HEK293 (cell line): Measurements from ENCODE around the gene CDK2.

Experiments
- CTCF ChIP-seq: fragments of 450-650 bp; formaldehyde crosslinking; IDR thresholded peaks from 2 replicates; pipeline ENCODE4 v1.5.1; 2016; ENCODE audit warnings: missing biosample characterization, missing genetic modification characterization
- GLI4 ChIP-seq: fragments of 450-650 bp; formaldehyde crosslinking; IDR thresholded peaks from 2 replicates; pipeline ENCODE4 v1.5.1; 2016; ENCODE audit warnings: missing biosample characterization, missing genetic modification characterization
- HIC1 ChIP-seq: fragments of 450-650 bp; formaldehyde crosslinking; IDR thresholded peaks from 2 replicates; pipeline ENCODE4 v1.5.1; 2016; ENCODE audit warnings: missing biosample characterization, missing genetic modification characterization
- MYNN ChIP-seq: fragments of 450-650 bp; formaldehyde crosslinking; IDR thresholded peaks from 2 replicates; pipeline ENCODE4 v1.5.1; 2016; ENCODE audit warnings: missing biosample characterization, missing genetic modification characterization, borderline replicate concordance
- MZF1 ChIP-seq: fragments of 450-650 bp; formaldehyde crosslinking; IDR thresholded peaks from 2 replicates; pipeline ENCODE4 v1.5.1; 2017; ENCODE audit warnings: missing biosample characterization, missing genetic modification characterization, borderline replicate concordance
- OVOL3 ChIP-seq: fragments of 450-650 bp; formaldehyde crosslinking; IDR thresholded peaks from 2 replicates; pipeline ENCODE4 v1.5.1; 2016; ENCODE audit warnings: missing biosample characterization, missing genetic modification characterization
- PRDM6 ChIP-seq: fragments of 450-650 bp; formaldehyde crosslinking; IDR thresholded peaks from 2 replicates; pipeline ENCODE4 v1.5.1; 2017; ENCODE audit warnings: missing biosample characterization, missing genetic modification characterization
- SP7 ChIP-seq: fragments of 450-650 bp; formaldehyde crosslinking; IDR thresholded peaks from 2 replicates; pipeline ENCODE4 v1.5.1; 2016; ENCODE audit warnings: missing biosample characterization, missing genetic modification characterization
- TRIM28 ChIP-seq: IDR thresholded peaks from 2 replicates; pipeline ENCODE4 v1.6.1; 2011; ENCODE audit warnings: low read length, control low read depth, borderline replicate concordance
- ZBTB10 ChIP-seq: fragments of 450-650 bp; formaldehyde crosslinking; IDR thresholded peaks from 2 replicates; pipeline ENCODE4 v1.5.1; 2016; ENCODE audit warnings: missing biosample characterization, missing genetic modification characterization
- ZNF114 ChIP-seq: fragments of 450-650 bp; formaldehyde crosslinking; IDR thresholded peaks from 2 replicates; pipeline ENCODE4 v1.5.0; 2017; ENCODE audit warnings: missing biosample characterization, missing genetic modification characterization
- ZNF148 ChIP-seq: fragments of 450-650 bp; formaldehyde crosslinking; IDR thresholded peaks from 2 replicates; pipeline ENCODE4 v1.5.0; 2017; ENCODE audit warnings: missing biosample characterization, missing genetic modification characterization, borderline replicate concordance
- ZNF211 ChIP-seq: fragments of 450-650 bp; formaldehyde crosslinking; IDR thresholded peaks from 2 replicates; pipeline ENCODE4 v1.5.1; 2016; ENCODE audit warnings: low read depth, missing biosample characterization, missing genetic modification characterization
- ZNF239 ChIP-seq: fragments of 450-650 bp; formaldehyde crosslinking; IDR thresholded peaks from 2 replicates; pipeline ENCODE4 v1.5.1; 2016; ENCODE audit warnings: missing biosample characterization, missing genetic modification characterization
- ZNF248 ChIP-seq: fragments of 450-650 bp; formaldehyde crosslinking; IDR thresholded peaks from 2 replicates; pipeline ENCODE4 v1.5.1; 2017; ENCODE audit warnings: missing biosample characterization, missing genetic modification characterization
- ZNF280D ChIP-seq: fragments of 450-650 bp; formaldehyde crosslinking; IDR thresholded peaks from 2 replicates; pipeline ENCODE4 v1.5.1; 2016; ENCODE audit warnings: missing biosample characterization, missing genetic modification characterization
- ZNF341 ChIP-seq: fragments of 450-650 bp; formaldehyde crosslinking; IDR thresholded peaks from 2 replicates; pipeline ENCODE4; 2016; ENCODE audit warnings: low read depth, missing biosample characterization, missing genetic modification characterization
- ZNF521 ChIP-seq: fragments of 450-650 bp; formaldehyde crosslinking; IDR thresholded peaks from 2 replicates; pipeline ENCODE4 v1.5.1; 2017; ENCODE audit warnings: missing biosample characterization, mild to moderate bottlenecking, missing genetic modification characterization
- ZNF555 ChIP-seq: fragments of 450-650 bp; formaldehyde crosslinking; conservative IDR thresholded peaks from 2 replicates; pipeline ENCODE4 v1.5.1; 2017; ENCODE audit warnings: missing biosample characterization, mild to moderate bottlenecking, missing genetic modification characterization, inconsistent platforms
- ZNF621 ChIP-seq: fragments of 450-650 bp; formaldehyde crosslinking; IDR thresholded peaks from 2 replicates; pipeline ENCODE4 v1.5.1; 2017; ENCODE audit warnings: missing biosample characterization, missing genetic modification characterization
- ZNF660 ChIP-seq: fragments of 450-650 bp; IDR thresholded peaks from 2 replicates; pipeline ENCODE4 v1.5.1; 2018; ENCODE audit warnings: missing biosample characterization, mild to moderate bottlenecking, missing genetic modification characterization
- ZNF664 ChIP-seq: fragments of 450-650 bp; formaldehyde crosslinking; IDR thresholded peaks from 2 replicates; pipeline ENCODE4 v1.5.1; 2016; ENCODE audit warnings: missing biosample characterization, missing genetic modification characterization
- ZNF670 ChIP-seq: fragments of 450-650 bp; formaldehyde crosslinking; IDR thresholded peaks from 2 replicates; pipeline ENCODE4 v1.5.1; 2016; ENCODE audit warnings: missing biosample characterization, missing genetic modification characterization, low read depth
- ZNF677 ChIP-seq: fragments of 450-650 bp; IDR thresholded peaks from 2 replicates; pipeline ENCODE4 v1.5.0; 2018; ENCODE audit warnings: missing biosample characterization, mild to moderate bottlenecking, missing genetic modification characterization, moderate library complexity
- ZNF701 ChIP-seq: fragments of 450-650 bp; formaldehyde crosslinking; IDR thresholded peaks from 2 replicates; pipeline ENCODE4 v1.5.1; 2016; ENCODE audit warnings: missing biosample characterization, missing genetic modification characterization
- ZNF785 ChIP-seq: fragments of 450-650 bp; formaldehyde crosslinking; IDR thresholded peaks from 2 replicates; pipeline ENCODE4 v1.5.1; 2016; ENCODE audit warnings: missing biosample characterization, missing genetic modification characterization
- ZXDB ChIP-seq: fragments of 450-650 bp; formaldehyde crosslinking; IDR thresholded peaks from 2 replicates; pipeline ENCODE4 v1.5.1; 2016; ENCODE audit warnings: missing biosample characterization, missing genetic modification characterization

The CDK2 gene

GRCh38 chr12:55930771-55931316 lies 35.8 kb upstream of the CDK2 start, which contains the start of gene DGKA (continued):
- TF ChIP-seq CTCF (tag by site-specific recombination) (peak; percentile 62), ZNF670 (no peak), ZNF248 (tag by site-specific recombination) (no peak), ZNF211 (tag by site-specific recombination) (no peak), ZBTB10 (tag by site-specific recombination) (no peak), SP7 (tag by site-specific recombination) (0 out of 2 replicates have a peak, but pooled peaks have one; percentile 14), TRIM28 (no peak), ZNF521 (tag by site-specific recombination) (no peak), PRDM6 (tag by site-specific recombination) (no peak), ZNF114 (tag by site-specific recombination) (no peak), MZF1 (no peak), ZNF280D (tag by site-specific recombination) (no peak), HIC1 (no peak), GLI4 (tag by site-specific recombination) (no peak), ZXDB (tag by site-specific recombination) (no peak), ZNF555 (tag by site-specific recombination) (no peak), MYNN (no peak), ZNF239 (tag by site-specific recombination) (no peak), ZNF148 (tag by site-specific recombination) (no peak), ZNF341 (tag by site-specific recombination) (peak; percentile 70; the same call in 1 of the 2 replicates), ZNF677 (tag by site-specific recombination) (no peak), ZNF701 (tag by site-specific recombination) (no peak), ZNF621 (tag by site-specific recombination) (no peak), OVOL3 (tag by site-specific recombination) (no peak), ZNF664 (tag by site-specific recombination) (no peak), ZNF660 (tag by site-specific recombination) (peak; percentile 84; the same call in 1 of the 2 replicates), ZNF785 (tag by site-specific recombination) (no peak)
